Breast epithelium (tissue), 3 donors: ENCODE measurements around the gene RMND5A.
"Not testable (repeated sequence)": the region's sequence is repeated elsewhere in the genome, so short reads cannot be mapped to it uniquely, and the experiment has no call there.

ENCODE experiments used
- CTCF ChIP-seq, 3 donors: fragments of 450-650 bp; IDR thresholded peaks; one replicate each; pipeline ENCODE4 v1.5.1; 2016 to 2017; ENCODE audit warnings: antibody characterized with exemption in 3 of 3, mild to moderate bottlenecking in 3 of 3, moderate library complexity in 3 of 3
- POLR2A ChIP-seq: fragments of 450-650 bp; IDR thresholded peaks from one replicate; pipeline ENCODE4 v1.6.1; 2016; ENCODE audit warnings: antibody characterized with exemption, mild to moderate bottlenecking, moderate library complexity
- POLR2AphosphoS5 ChIP-seq, 3 donors: sonication (generic); formaldehyde crosslinking; IDR thresholded peaks; one replicate each; pipeline ENCODE4 v1.6.1; 2017; ENCODE audit warnings: antibody characterized with exemption in 3 of 3

DNA sequence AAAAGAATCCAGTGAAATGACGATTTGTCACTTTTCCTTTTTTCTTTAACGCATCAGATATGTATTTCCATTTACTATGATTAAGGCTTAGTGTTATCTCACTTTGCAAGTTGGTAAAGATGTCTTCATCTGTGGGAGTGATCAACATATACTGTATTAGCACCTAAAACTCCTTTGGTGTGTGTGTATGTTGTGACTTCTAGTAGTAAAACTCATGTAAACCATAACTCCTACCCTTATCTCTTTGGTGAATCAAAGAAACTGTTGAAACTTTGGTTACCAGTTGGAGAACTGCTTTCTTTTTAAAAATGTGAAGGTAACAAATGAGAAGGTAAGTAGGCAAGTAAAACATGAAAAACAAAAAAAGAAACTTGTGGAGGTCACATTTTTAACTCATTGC lies 5.6 kb downstream of the RMND5A start:
- TF ChIP-seq CTCF (IDR thresholded peaks at IDR 0.05); POLR2A; POLR2AphosphoS5 (IDR thresholded peaks at IDR 0.05): not testable (repeated sequence)
